ENCODE data around the gene DHRS12.

DHRS12 gene

GRCh38 chr13:51782026-51782710, 21.8 kb downstream of the DHRS12 start:
- DNase-seq (ENCODE audit: low read depth in 2 of 2), result no peak

GRCh38 chr13:51781246-51782022, 22.5 kb downstream of the DHRS12 start:
- DNase-seq (ENCODE audit: low read depth in 2 of 2), result no peak

GRCh38 chr13:51780099-51780498, 23.9 kb downstream of the DHRS12 start:
- DNase-seq (ENCODE audit: low read depth in 2 of 2), result no peak

- DNase-seq (ENCODE audit: low read depth in 2 of 2), result no peak
These were observed 25.6 kb downstream of the DHRS12 start for GRCh38 chr13:51778392-51778791.

GRCh38 chr13:51777921-51778320, 26.0 kb downstream of the DHRS12 start:
- DNase-seq (ENCODE audit: low read depth in 2 of 2), result no peak

- DNase-seq (ENCODE audit: low read depth in 2 of 2), result no peak
These were observed 27.8 kb downstream of the DHRS12 start for GRCh38 chr13:51776179-51776578.

GRCh38 chr13:51773515-51773914, 30.4 kb downstream of the DHRS12 start:
- DNase-seq (ENCODE audit: low read depth in 2 of 2), result no peak

- no peak for DNase-seq (ENCODE audit: low read depth in 2 of 2)
These were observed 31.2 kb downstream of the DHRS12 start for GRCh38 chr13:51772781-51773180.

GRCh38 chr13:51772105-51772455, 31.9 kb downstream of the DHRS12 start:
- DNase-seq (ENCODE audit: low read depth in 2 of 2), result no peak

- no peak for DNase-seq (ENCODE audit: low read depth in 2 of 2)
These were observed 32.4 kb downstream of the DHRS12 start for GRCh38 chr13:51771418-51772104.

- DNase-seq (ENCODE audit: low read depth in 2 of 2), result no peak
These were observed 33.1 kb downstream of the DHRS12 start for GRCh38 chr13:51770681-51771417.

- no peak for DNase-seq (ENCODE audit: low read depth in 2 of 2)
These were observed 33.8 kb downstream of the DHRS12 start for GRCh38 chr13:51770160-51770559.

GRCh38 chr13:51769455-51770127, 34.4 kb downstream of the DHRS12 start:
- no peak for DNase-seq (ENCODE audit: low read depth in 2 of 2)

- DNase-seq (ENCODE audit: low read depth in 2 of 2), result no peak
These were observed 35.0 kb downstream of the DHRS12 start for GRCh38 chr13:51768976-51769375.

GRCh38 chr13:51768378-51768921, 35.5 kb downstream of the DHRS12 start:
- no peak for DNase-seq (ENCODE audit: low read depth in 2 of 2)

- DNase-seq (ENCODE audit: low read depth in 2 of 2), result no peak
These were observed 36.9 kb downstream of the DHRS12 start for GRCh38 chr13:51767100-51767499.

GRCh38 chr13:51765142-51765515, 38.8 kb downstream of the DHRS12 start:
- no peak for DNase-seq (ENCODE audit: low read depth in 2 of 2)

GRCh38 chr13:51764184-51765141, 39.5 kb downstream of the DHRS12 start:
- peak in 1 of 2 donors; percentile 32 for DNase-seq (ENCODE audit: low read depth in 2 of 2)

GRCh38 chr13:51763486-51763885, 40.5 kb downstream of the DHRS12 start:
- DNase-seq (ENCODE audit: low read depth in 2 of 2), result no peak

Data from stimulated activated CD4-positive, alpha-beta T cell treated with anti-CD3 and anti-CD28 coated beads, Interleukin-1b, Interleukin-23, amount 100 ng/mL, for 1 hour (primary cell).